Ectodermal cell (in vitro differentiated cells): Measurements from ENCODE around the gene PLPP7.
"Not testable (repeated sequence)": the region's sequence is repeated elsewhere in the genome, so short reads cannot be mapped to it uniquely, and the experiment has no call there.

Experiments
- H3K27ac ChIP-seq: 2 replicates; pipeline ENCODE4 v1.7.0; 2013; ENCODE audit warnings: mild to moderate bottlenecking, low read depth, low read length; ENCODE audit not compliant: insufficient read depth, poor library complexity, severe bottlenecking
- H3K27me3 ChIP-seq: 2 replicates; pipeline ENCODE4 v1.7.0; 2013; ENCODE audit warnings: mild to moderate bottlenecking, low read length; ENCODE audit not compliant: insufficient read depth, control insufficient read depth, poor library complexity, severe bottlenecking
- H3K36me3 ChIP-seq: one replicate; pipeline ENCODE4 v1.7.0; 2013; ENCODE audit warnings: low read length; ENCODE audit not compliant: control insufficient read depth, insufficient read depth
- H3K4me1 ChIP-seq: one replicate; pipeline ENCODE4 v1.7.0; 2013; ENCODE audit warnings: low read length; ENCODE audit not compliant: control insufficient read depth, insufficient read depth
- H3K4me3 ChIP-seq: 2 replicates; pipeline ENCODE4 v1.7.0; 2013; ENCODE audit warnings: low read depth, low read length, control low read depth; ENCODE audit not compliant: insufficient read depth
- H3K9me3 ChIP-seq: 2 replicates; pipeline ENCODE4 v1.7.0; 2013; ENCODE audit warnings: mild to moderate bottlenecking, low read length, moderate library complexity; ENCODE audit not compliant: control insufficient read depth
- WGBS, 2 experiments: methylation state at CpG; one replicate each; pipeline ENCODE4 v1.1.7; 2013; ENCODE audit warnings: missing lambda C conversion rate in 2 of 2; 5-methylcytosine and 5-hydroxymethylcytosine counted together

The PLPP7 gene

DNA sequence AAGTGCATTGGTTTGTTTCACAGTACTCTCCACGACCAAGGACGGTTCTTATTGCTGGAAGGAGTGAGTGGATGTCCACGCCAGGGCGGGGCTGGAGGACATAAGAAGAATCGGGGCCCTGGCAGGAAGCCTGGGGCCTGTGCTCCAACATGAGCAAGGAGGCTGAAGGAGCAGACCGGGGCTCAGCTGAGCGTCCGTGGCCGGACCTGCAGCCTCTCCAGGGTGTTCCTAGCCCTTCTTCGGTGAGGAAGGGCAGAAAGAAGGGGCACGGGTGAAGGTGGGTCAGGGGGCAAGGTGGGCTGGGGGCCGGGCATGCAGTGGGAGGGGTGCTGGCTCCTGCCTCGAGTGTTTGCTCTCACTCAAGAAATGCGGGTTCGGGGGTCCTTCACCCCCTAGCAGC is 31.3 kb upstream of the PLPP7 start:
- no peak overlapping the region for H3K27ac ChIP-seq

DNA sequence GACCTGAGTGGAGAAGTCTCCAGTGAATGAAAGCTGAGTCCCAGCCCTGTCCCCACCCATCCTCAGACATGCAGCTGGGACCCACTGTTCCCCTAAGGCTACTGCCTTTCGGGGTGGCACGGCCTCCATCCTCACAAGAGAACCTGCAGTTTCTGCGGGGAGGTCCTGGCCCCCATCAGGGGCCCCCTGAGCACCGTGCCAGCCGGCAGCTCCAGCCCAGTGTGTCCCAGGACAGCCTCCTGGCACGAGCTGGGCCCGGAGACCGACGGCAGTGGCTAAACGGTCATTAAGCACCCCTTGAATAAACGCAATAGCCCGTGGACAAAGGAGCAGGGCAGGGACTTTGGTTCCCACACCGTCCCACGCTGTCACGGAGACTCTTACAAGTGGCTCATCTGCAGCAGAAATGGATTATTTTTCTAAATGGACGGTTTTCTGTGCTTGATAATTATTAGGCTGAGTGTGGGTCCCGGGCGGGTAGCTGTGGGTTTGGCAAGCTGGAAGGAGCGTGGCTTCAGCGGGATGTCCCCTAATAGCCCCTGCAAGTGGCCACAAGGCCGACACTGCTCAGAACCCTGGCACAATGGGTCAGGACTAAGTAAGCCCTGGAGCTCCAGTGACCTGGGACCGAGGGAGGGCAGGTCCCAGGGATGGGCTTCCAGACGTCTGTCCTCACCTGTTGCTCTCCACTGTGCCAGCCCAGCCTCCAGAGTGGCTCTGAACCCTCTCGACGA is 30.7 kb upstream of the PLPP7 start:
- Histone ChIP-seq H3K9me3 (no peaks in the 10 kb centered on the region), H3K27me3 (no peaks in the 10 kb centered on the region), H3K27ac (no peak overlapping the region), H3K4me1 (peaks cover 11% of the 10 kb centered on the region), H3K4me3 (no peak overlapping the region), H3K36me3 (no peaks in the 10 kb centered on the region)
- 90 to 91% methylated on average over 25 of the region's 25 CpGs for WGBS, 2 experiments

More for the DNA sequence above, 31.3 kb upstream of the PLPP7 start:
- H3K36me3 ChIP-seq, result no peaks in the 10 kb centered on the region
- WGBS, 2 experiments, result 94% methylated on average over 15 of the region's 15 CpGs
- no peaks in the 10 kb centered on the region for H3K27me3 ChIP-seq
- no peaks in the 10 kb centered on the region for H3K9me3 ChIP-seq
- peaks cover 12% of the 10 kb centered on the region for H3K4me1 ChIP-seq
- H3K4me3 ChIP-seq, result no peak overlapping the region

DNA sequence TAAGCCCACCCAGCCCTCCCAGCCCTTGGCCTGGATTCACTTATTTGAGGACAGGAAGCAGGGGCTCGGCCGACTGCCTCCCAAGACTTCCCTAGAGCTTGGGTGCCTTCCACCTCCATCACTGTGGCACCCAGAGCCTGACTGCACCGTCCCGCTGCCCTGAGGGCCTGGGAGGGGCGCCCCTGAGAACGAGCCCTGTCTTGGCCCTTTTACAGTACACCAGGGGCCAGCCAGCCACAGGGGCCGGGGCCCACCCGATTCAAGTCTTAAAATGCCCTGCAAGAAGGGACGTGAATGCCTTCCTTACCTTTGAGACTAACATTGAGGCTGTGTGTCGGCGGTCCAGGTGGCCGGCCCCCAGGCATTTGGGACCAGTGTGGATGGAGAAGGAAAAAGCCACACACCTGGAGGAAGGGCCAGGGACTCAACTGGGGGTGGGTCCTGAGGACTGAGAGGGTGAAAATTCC is 30.1 kb upstream of the PLPP7 start:
- Histone ChIP-seq H3K36me3 (no peaks in the 10 kb centered on the region), H3K4me1 (peaks cover 6% of the 10 kb centered on the region), H3K27me3 (no peaks in the 10 kb centered on the region), H3K9me3 (no peaks in the 10 kb centered on the region), H3K4me3 (no peak overlapping the region), H3K27ac (no peak overlapping the region)
- 93% methylated on average over 12 of the region's 12 CpGs for WGBS, 2 experiments

DNA sequence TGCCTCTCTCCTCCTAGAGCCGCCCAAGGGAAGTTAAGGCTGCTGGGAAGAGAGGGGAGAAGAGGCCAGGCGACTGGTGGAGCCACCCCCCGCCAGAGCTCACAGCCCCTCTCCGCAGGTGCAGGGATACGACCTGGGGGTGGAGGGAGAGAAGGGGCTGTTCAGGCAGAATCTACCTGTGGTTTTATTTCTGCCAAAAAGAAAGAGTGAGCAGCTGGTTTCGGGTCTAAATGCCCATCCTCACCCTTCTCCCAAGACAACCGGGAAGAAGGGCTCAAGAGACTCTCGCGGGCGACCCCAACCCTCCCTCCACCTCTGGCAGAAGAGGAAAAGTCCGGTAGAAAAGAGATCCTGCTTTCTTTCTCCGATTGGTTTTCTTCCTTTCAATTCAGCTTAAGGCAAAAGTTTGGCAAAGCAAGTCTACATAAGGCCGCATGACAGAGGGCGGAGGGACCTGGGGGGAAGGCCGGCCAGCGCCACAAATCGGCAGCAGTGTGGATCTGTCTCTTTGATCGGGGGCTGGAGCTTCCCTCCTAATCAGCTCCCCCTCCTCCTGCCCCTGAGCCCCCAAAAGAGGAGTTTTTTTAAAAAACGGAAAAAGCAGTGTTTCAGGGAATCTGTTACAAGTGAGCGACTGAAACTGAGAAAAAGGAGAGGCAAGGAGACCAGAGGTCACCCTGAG is 29.5 kb upstream of the PLPP7 start:
- WGBS, 2 experiments, result 85% methylated on average over 20 of the region's 20 CpGs
- H3K27ac ChIP-seq, result no peak overlapping the region
- H3K9me3 ChIP-seq, result no peaks in the 10 kb centered on the region
- H3K4me1 ChIP-seq, result peaks cover 2% of the 10 kb centered on the region
- no peak overlapping the region for H3K4me3 ChIP-seq
- no peaks in the 10 kb centered on the region for H3K27me3 ChIP-seq
- no peaks in the 10 kb centered on the region for H3K36me3 ChIP-seq

DNA sequence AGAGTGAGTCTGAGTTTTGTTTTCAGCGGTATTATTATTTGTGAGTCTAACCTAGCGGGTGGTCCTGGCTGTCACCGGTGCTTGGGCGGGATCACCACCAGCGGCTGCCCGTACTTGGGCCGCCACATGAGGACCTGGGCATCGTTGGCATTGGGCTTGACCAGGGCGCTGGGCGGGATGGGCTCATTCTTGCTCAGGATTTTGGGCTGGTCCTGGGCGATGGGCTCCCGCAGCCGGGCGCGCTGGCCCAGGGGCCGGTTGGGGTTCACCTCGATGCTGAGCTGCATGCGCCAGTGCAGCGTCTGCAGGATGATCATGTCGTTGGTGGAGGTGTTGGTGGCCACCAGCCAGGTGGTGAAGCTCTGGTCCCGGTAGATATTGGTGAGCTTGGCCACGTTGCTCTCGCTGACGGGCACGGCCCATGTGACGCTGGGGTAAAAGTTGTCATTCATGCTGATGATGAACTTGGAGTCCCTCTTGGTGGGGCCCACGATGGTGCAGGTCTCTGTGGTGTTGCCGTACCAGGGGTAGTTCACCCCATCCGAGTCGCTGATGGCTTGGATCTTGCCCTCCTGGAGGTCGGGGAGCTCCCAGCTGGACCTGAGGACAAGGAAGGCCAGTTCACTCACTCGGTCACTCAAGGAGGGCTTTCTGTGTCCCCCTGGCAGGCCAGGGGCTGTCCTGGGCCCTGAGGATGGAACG is 28.6 kb upstream of the PLPP7 start:
- Histone ChIP-seq H3K4me3 (no peak overlapping the region), H3K36me3 (no peaks in the 10 kb centered on the region), H3K27ac (no peak overlapping the region), H3K27me3 (no peaks in the 10 kb centered on the region), H3K4me1 (peaks cover 2% of the 10 kb centered on the region), H3K9me3 (no peaks in the 10 kb centered on the region)
- 95 to 96% methylated on average over 33 of the region's 33 CpGs for WGBS, 2 experiments

DNA sequence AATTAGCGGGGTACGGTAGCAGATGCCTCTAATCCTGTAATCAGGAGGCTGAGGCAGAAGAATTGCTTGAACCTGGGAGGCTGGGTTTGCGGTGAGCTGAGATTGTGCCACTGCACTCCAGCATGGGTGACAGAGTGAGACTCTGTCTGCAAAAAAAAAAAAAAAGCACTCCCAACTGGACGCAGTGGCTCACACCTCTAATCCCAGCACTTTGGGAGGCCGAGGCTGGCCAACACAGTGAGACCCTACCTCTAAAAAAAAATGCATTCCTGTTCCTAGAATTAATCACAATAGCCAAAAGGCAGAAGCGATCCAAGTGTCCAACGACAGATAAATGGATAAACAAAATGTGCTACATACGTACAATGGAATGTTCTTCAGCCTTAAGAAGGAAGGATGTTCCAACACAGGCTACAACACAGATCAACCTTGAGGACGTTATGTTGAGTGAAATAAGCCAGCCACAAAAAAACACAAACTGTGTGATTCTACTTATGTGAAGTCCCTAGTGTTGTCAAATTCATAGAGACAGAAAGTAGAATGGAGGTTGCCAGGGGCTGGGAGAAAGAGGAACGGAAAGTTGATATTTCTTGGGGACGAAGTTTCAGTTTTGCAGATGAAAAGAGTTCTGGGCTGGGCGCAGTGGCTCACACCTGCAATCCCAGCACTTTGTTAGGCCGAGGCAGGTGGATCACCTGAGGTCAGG is 27.0 kb upstream of the PLPP7 start:
- no peak overlapping the region for H3K4me3 ChIP-seq
- H3K27me3 ChIP-seq, result no peaks in the 10 kb centered on the region
- no peak overlapping the region for H3K27ac ChIP-seq
- H3K9me3 ChIP-seq, result no peaks in the 10 kb centered on the region
- no peaks in the 10 kb centered on the region for H3K36me3 ChIP-seq
- WGBS, 2 experiments, result 93 to 96% methylated on average over 13 of the region's 13 CpGs
- H3K4me1 ChIP-seq, result peaks cover 2% of the 10 kb centered on the region

DNA sequence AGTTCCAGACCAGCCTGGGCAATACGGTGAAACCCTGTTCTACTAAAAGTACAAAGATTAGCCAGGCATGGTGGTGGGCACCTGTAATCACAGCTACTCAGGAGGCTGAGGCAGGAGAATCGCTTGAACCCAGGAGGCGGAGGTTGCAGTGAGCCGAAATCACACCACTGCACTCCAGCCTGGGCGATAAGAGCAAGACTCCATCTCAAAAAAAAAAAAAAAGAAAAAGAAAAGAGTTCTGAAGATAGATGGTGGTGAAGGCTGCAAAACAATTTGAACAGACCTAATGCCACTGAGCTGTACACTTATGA is 26.5 kb upstream of the PLPP7 start:
- WGBS, 2 experiments, result 94 to 98% methylated on average over 5 of the region's 5 CpGs
- H3K27me3 ChIP-seq, H3K9me3 ChIP-seq, H3K4me3 ChIP-seq, H3K27ac ChIP-seq, H3K4me1 ChIP-seq, H3K36me3 ChIP-seq: not testable (repeated sequence)

DNA sequence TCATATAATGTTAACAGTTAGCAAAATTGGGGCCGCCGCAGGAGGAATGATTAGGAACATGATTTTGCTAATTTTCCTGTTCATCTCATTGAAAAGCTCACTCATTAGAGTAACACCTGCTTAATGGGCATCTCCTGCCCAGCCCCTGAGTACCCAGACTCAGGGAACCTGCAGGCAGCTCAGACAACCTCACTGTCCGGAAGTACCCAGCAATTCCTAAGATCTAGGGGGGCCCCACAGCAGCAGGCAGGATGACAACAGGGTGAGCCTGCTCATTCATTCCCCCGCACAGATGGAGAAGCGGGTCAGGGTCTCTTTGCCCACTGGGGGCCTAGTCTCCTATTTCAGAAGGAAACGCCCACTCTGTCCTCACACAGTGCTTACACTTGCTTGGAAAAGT is 25.8 kb upstream of the PLPP7 start:
- Histone ChIP-seq H3K4me1 (peaks cover 2% of the 10 kb centered on the region), H3K36me3 (no peaks in the 10 kb centered on the region), H3K27me3 (no peaks in the 10 kb centered on the region), H3K27ac (no peak overlapping the region), H3K9me3 (no peaks in the 10 kb centered on the region), H3K4me3 (no peak overlapping the region)
- WGBS, 2 experiments, result 88 to 93% methylated on average over 6 of the region's 6 CpGs

DNA sequence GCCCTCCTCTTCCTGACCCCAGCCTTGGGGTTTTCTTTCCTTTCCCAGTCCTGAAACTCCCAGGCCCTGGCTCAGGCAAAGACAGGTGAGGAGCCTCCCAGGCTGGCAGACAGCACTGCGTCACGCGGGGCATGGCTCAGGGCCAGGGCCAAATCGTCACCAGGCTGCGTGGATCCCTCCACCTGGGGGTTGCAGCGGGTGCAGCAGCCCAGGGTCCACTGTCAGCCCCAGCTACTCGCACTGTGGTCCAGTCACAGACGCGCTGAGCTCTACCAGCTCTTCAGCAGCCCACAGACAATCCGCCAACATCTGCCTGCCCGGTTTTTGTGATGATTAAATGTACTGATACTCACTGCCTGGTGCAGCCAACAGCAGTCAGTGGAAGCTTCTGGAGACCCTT is 25.3 kb upstream of the PLPP7 start:
- Histone ChIP-seq H3K4me3 (no peak overlapping the region), H3K27ac (no peak overlapping the region), H3K9me3 (no peaks in the 10 kb centered on the region), H3K36me3 (no peaks in the 10 kb centered on the region), H3K4me1 (peaks cover 2% of the 10 kb centered on the region), H3K27me3 (no peaks in the 10 kb centered on the region)
- 94 to 97% methylated on average over 11 of the region's 11 CpGs for WGBS, 2 experiments
